SK-N-SH (cell line): Measurements from ENCODE around the gene SMARCC1. TPM values are rescaled to one million over a fixed set of nuclear protein-coding genes. Genes with fewer than 3 reads are reported as not detected.

Source experiments
- CTCF ChIA-PET: fragments of 300-600, 350-600 bp; formaldehyde crosslinking; extraction: SDS; loops from one replicate; lab custom pipeline; 2021; lab: Yijun Ruan, JAX
- POLR2A ChIA-PET: fragments of 350-600 bp; sonication (Branson Sonifier 250); formaldehyde crosslinking; extraction: SDS; loops from one replicate; lab custom pipeline; 2020; ENCODE audit warnings: antibody characterized with exemption, inconsistent platforms; lab: Yijun Ruan, JAX
- DNase-seq: peaks from one replicate; pipeline ENCODE4 v3.0.0; 2012
- H2AFZ ChIP-seq: fragments of 200-600 bp; sonication (generic); 2 replicates; pipeline ENCODE4 v1.8.1; 2016; ENCODE audit warnings: antibody characterized with exemption, mild to moderate bottlenecking, low read depth
- H3F3A ChIP-seq: fragments of 200-600 bp; sonication (generic); replicated peaks from 2 replicates; pipeline ENCODE3; 2016; ENCODE audit warnings: antibody characterized with exemption, mild to moderate bottlenecking; ENCODE audit not compliant: insufficient read depth
- H3K27ac ChIP-seq, 2 experiments: fragments of 200-500 bp in 1 of 2; fragments of 200-600 bp in 1 of 2; sonication (Bioruptor generic) in 1 of 2; sonication (generic), shearing (Covaris generic) in 1 of 2; 2 replicates each; pipeline versions ENCODE4 v1.5.1 to v1.6.1; 2014 to 2016; ENCODE audit warnings: low read depth in 2 of 2, inconsistent platforms in 1 of 2, low read length in 1 of 2, mild to moderate bottlenecking in 1 of 2, mixed read lengths in 1 of 2
- H3K27me3 ChIP-seq: fragments of 200-600 bp; sonication (generic), shearing (Covaris generic); 2 replicates; pipeline ENCODE4 v1.6.1; 2016; ENCODE audit warnings: mixed run types; ENCODE audit not compliant: insufficient read depth
- H3K36me3 ChIP-seq, 2 experiments: fragments of 200-500 bp in 1 of 2; fragments of 200-600 bp in 1 of 2; sonication (Bioruptor generic) in 1 of 2; sonication (generic) in 1 of 2; replicated peaks in 1 of 2; 2 replicates each; pipeline versions ENCODE3 to v1.5.1; 2014 to 2016; ENCODE audit warnings: low read length in 1 of 2, mild to moderate bottlenecking in 1 of 2; ENCODE audit not compliant: insufficient read depth in 2 of 2, control insufficient read depth in 1 of 2
- H3K4me1 ChIP-seq, 2 experiments: fragments of 200-500 bp in 1 of 2; fragments of 200-600 bp in 1 of 2; sonication (Bioruptor generic) in 1 of 2; sonication (generic), shearing (Covaris generic) in 1 of 2; 2 replicates each; pipeline versions ENCODE4 v1.5.1 to v1.6.1; 2014 to 2016; ENCODE audit warnings: low read depth in 1 of 2, low read length in 1 of 2, mixed run types in 1 of 2; ENCODE audit not compliant: insufficient read depth in 2 of 2, control insufficient read depth in 1 of 2
- H3K4me2 ChIP-seq: fragments of 200-600 bp; sonication (generic), shearing (Covaris generic); 2 replicates; pipeline ENCODE4 v1.6.1; 2017; ENCODE audit warnings: mixed run types
- H3K4me3 ChIP-seq, 2 experiments: fragments of 200-500 bp in 1 of 2; fragments of 200-600 bp in 1 of 2; sonication (Bioruptor generic) in 1 of 2; sonication (generic), shearing (Covaris generic) in 1 of 2; 2 replicates each; pipeline versions ENCODE4 v1.5.1 to v1.8.1; 2014 to 2016; ENCODE audit warnings: low read depth in 2 of 2, inconsistent platforms in 1 of 2, low read length in 1 of 2, mild to moderate bottlenecking in 1 of 2, mixed read lengths in 1 of 2, moderate library complexity in 1 of 2
- H3K79me2 ChIP-seq: fragments of 200-600 bp; sonication (generic); 2 replicates; pipeline ENCODE4 v1.8.1; 2017; ENCODE audit warnings: mild to moderate bottlenecking; ENCODE audit not compliant: insufficient read depth
- H3K9ac ChIP-seq: fragments of 200-600 bp; sonication (generic); 2 replicates; pipeline ENCODE4 v1.6.1; 2017; ENCODE audit warnings: mixed run types
- H3K9me2 ChIP-seq: fragments of 200-600 bp; sonication (generic); 2 replicates; pipeline ENCODE4 v1.6.1; 2017; ENCODE audit warnings: mixed run types
- H3K9me3 ChIP-seq: fragments of 200-600 bp; sonication (generic); 2 replicates; pipeline ENCODE4 v1.6.1; 2017; ENCODE audit warnings: mixed run types, mild to moderate bottlenecking, moderate library complexity
- H4K20me1 ChIP-seq: fragments of 200-600 bp; sonication (generic); 2 replicates; pipeline ENCODE4 v1.6.1; 2017; ENCODE audit warnings: mild to moderate bottlenecking, mixed run types; ENCODE audit not compliant: insufficient read depth
- CHD2 ChIP-seq: fragments of 150-350 bp; IDR thresholded peaks from 2 replicates; pipeline ENCODE4 v1.6.1; 2018; ENCODE audit warnings: low read length; ENCODE audit not compliant: partially characterized antibody
- ELF1 ChIP-seq: IDR thresholded peaks from 2 replicates; pipeline ENCODE4 v1.4.0; 2012
- EP300 ChIP-seq, 2 experiments: IDR thresholded peaks; 2 replicates each; pipeline versions ENCODE4 v1.4.0 to v1.6.1; 2012; ENCODE audit warnings: borderline replicate concordance in 1 of 2, low read depth in 1 of 2, low read length in 1 of 2
- FOXM1 ChIP-seq: IDR thresholded peaks from 2 replicates; pipeline ENCODE4 v1.4.0; 2012; ENCODE audit warnings: low read depth, mild to moderate bottlenecking
- GABPA ChIP-seq: IDR thresholded peaks from 2 replicates; pipeline ENCODE4 v1.4.0; 2012; ENCODE audit warnings: low read depth, mild to moderate bottlenecking
- GATA2 ChIP-seq: sonication (generic); formaldehyde crosslinking; IDR thresholded peaks from 2 replicates; pipeline ENCODE4 v1.5.0; 2020; ENCODE audit warnings: mild to moderate bottlenecking, missing genetic modification reagents
- JUND ChIP-seq: IDR thresholded peaks from 2 replicates; pipeline ENCODE4 v1.4.0; 2012
- MXI1 ChIP-seq: IDR thresholded peaks from 2 replicates; pipeline ENCODE4 v1.6.1; 2012; ENCODE audit warnings: mild to moderate bottlenecking, low read depth, low read length, improper control_type of control experiment
- NFIC ChIP-seq: IDR thresholded peaks from 2 replicates; pipeline ENCODE4 v1.4.0; 2012; ENCODE audit warnings: borderline replicate concordance
- POLR2AphosphoS5 ChIP-seq: IDR thresholded peaks from 2 replicates; pipeline ENCODE4 v1.6.1; 2012; ENCODE audit warnings: low read depth, low read length
- RAD21 ChIP-seq: IDR thresholded peaks from 2 replicates; pipeline ENCODE4 v1.6.1; 2012; ENCODE audit warnings: mild to moderate bottlenecking, low read length
- RFX5 ChIP-seq: IDR thresholded peaks from 2 replicates; pipeline ENCODE4 v1.6.1; 2012; ENCODE audit warnings: mild to moderate bottlenecking, improper control_type of control experiment, low read length
- RXRA ChIP-seq: IDR thresholded peaks from 2 replicates; pipeline ENCODE4 v1.4.0; 2012; ENCODE audit warnings: low read depth, mild to moderate bottlenecking, borderline replicate concordance
- TAF1 ChIP-seq: IDR thresholded peaks from 2 replicates; pipeline ENCODE4 v1.6.1; 2012; ENCODE audit warnings: low read depth, mild to moderate bottlenecking, low read length, moderate library complexity, borderline replicate concordance
- TCF12 ChIP-seq: IDR thresholded peaks from 2 replicates; pipeline ENCODE4 v1.4.0; 2012
- TEAD4 ChIP-seq: IDR thresholded peaks from 2 replicates; pipeline ENCODE4 v1.4.0; 2012; ENCODE audit warnings: mild to moderate bottlenecking, borderline replicate concordance; ENCODE audit not compliant: insufficient read depth
- YY1 ChIP-seq: IDR thresholded peaks from 2 replicates; pipeline ENCODE4 v1.4.0; 2012; ENCODE audit warnings: low read depth, mild to moderate bottlenecking
- WGBS: methylation state at CpG from one replicate; pipeline ENCODE4 v1.1.6; 2017; ENCODE audit warnings: low lambda C conversion rate; 5-methylcytosine and 5-hydroxymethylcytosine counted together
- polyA plus RNA-seq, 3 experiments: library from polyadenylated mRNA; depleted of rRNA; stranded (reverse); fragments of >200 nt; gene quantifications; 2 replicates each; pipeline ENCODE4 v1.2.3, GENCODE V29; 2012
- TF ChIP-seq, protein P1 (sequence below): IDR thresholded peaks from 2 replicates; pipeline ENCODE4 v1.4.0; 2012; ENCODE audit warnings: low read depth
- TF ChIP-seq, protein P2 (sequence below): fragments of 150-350 bp; IDR thresholded peaks from 2 replicates; pipeline ENCODE4 v1.6.1; 2016; ENCODE audit warnings: mild to moderate bottlenecking, low read depth, low read length
- TF ChIP-seq, protein P3 (sequence below): IDR thresholded peaks from 2 replicates; pipeline ENCODE4 v1.6.1; 2012; ENCODE audit warnings: mild to moderate bottlenecking, low read depth, low read length, moderate library complexity

SMARCC1 gene
- polyA plus RNA-seq, 1 of the 3 experiments (the other 2 are of a cell fraction), result 16.5 TPM

DNA sequence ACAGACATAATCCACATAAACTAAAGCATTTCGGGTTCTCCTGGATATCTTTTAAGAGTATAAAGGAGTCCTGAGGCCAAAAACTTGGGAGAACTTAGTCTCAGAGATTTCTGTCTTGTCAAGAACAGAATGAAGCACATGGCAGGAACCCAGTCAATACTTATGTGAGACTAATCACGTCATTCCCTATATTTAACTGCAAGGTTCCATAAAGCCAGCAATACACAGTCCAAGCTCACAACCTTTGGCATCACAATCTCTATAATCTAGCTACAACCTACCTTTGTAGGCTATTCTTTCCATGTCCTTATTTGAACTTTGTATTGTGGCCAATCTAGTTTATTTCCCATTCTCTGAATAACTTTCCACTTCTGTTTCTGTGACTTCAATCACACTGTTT lies 134.1 kb downstream of the SMARCC1 start:
- no peak overlapping the region for H3K27ac ChIP-seq
- no peaks in the 10 kb centered on the region for H3K4me1 ChIP-seq
- H4K20me1 ChIP-seq, result no peaks in the 10 kb centered on the region
- no peak overlapping the region for H3K9ac ChIP-seq
- no peaks in the 10 kb centered on the region for H3K9me2 ChIP-seq
- H3K79me2 ChIP-seq, result peaks cover 46% of the 10 kb centered on the region
- no peak for DNase-seq
- no peaks in the 10 kb centered on the region for H3K9me3 ChIP-seq
- POLR2A ChIA-PET, result interaction anchor here (1.0 kb wide), 1 partner anchor 10 kb away, joined by 3 read pairs; no protein-coding TSS in a partner anchor
- TF ChIP-seq TEAD4, result no peak
- no peak for TF ChIP-seq TCF12
- TF ChIP-seq, protein P1, sequence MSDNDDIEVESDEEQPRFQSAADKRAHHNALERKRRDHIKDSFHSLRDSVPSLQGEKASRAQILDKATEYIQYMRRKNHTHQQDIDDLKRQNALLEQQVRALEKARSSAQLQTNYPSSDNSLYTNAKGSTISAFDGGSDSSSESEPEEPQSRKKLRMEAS, result no peak
- TF ChIP-seq JUND, result no peak
- TF ChIP-seq, protein P2, sequence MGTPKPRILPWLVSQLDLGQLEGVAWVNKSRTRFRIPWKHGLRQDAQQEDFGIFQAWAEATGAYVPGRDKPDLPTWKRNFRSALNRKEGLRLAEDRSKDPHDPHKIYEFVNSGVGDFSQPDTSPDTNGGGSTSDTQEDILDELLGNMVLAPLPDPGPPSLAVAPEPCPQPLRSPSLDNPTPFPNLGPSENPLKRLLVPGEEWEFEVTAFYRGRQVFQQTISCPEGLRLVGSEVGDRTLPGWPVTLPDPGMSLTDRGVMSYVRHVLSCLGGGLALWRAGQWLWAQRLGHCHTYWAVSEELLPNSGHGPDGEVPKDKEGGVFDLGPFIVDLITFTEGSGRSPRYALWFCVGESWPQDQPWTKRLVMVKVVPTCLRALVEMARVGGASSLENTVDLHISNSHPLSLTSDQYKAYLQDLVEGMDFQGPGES, result no peak
- TF ChIP-seq RXRA, result no peak
- TF ChIP-seq EP300 (IDR thresholded peaks at IDR 0.05; ENCODE audit: borderline replicate concordance in 1 of 2, low read depth in 1 of 2, low read length in 1 of 2), result no peak
- H2AFZ ChIP-seq, result no peak overlapping the region
- H3K36me3 ChIP-seq, result peaks cover 12 to 31% of the 10 kb centered on the region in 2 experiments
- no peak overlapping the region for H3K4me3 ChIP-seq
- CTCF ChIA-PET, result interaction anchor here (1.5 kb wide), 1 partner anchor 16 kb away, joined by 5 read pairs; no protein-coding TSS in a partner anchor
- H3K27me3 ChIP-seq, result no peaks in the 10 kb centered on the region
- WGBS, result 100% methylated on average over 2 of the region's 2 CpGs
- peaks cover 6% of the 10 kb centered on the region for H3F3A ChIP-seq
- H3K4me2 ChIP-seq, result no peak overlapping the region

DNA sequence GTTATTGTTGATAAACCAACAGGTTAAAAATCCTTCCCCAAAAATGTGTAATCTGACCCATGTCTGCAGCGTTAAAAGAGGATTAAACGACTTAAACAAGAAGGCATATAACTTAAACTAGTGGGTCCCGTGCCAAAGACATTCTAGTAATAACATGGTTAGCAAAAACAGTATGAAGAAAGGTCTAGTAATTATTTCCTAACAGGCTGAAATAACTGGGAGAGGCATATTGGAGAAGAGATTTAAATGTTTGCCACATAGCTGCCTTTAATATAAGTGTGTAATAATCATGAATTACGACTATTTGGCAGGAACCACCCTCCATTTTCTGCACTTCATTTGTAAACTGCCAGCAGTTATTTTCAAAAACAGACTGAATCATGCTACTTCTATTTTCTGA lies 135.3 kb downstream of the SMARCC1 start:
- TF ChIP-seq MXI1 (no peak), FOXM1 (no peak), POLR2AphosphoS5 (no peak), RAD21 (no peak), TCF12 (no peak), NFIC (no peak), CHD2 (no peak), ELF1 (no peak), RFX5 (no peak), YY1 (no peak), TEAD4 (no peak), GATA2 (no peak), TAF1 (no peak), GABPA (no peak)
- TF ChIP-seq, protein P3, sequence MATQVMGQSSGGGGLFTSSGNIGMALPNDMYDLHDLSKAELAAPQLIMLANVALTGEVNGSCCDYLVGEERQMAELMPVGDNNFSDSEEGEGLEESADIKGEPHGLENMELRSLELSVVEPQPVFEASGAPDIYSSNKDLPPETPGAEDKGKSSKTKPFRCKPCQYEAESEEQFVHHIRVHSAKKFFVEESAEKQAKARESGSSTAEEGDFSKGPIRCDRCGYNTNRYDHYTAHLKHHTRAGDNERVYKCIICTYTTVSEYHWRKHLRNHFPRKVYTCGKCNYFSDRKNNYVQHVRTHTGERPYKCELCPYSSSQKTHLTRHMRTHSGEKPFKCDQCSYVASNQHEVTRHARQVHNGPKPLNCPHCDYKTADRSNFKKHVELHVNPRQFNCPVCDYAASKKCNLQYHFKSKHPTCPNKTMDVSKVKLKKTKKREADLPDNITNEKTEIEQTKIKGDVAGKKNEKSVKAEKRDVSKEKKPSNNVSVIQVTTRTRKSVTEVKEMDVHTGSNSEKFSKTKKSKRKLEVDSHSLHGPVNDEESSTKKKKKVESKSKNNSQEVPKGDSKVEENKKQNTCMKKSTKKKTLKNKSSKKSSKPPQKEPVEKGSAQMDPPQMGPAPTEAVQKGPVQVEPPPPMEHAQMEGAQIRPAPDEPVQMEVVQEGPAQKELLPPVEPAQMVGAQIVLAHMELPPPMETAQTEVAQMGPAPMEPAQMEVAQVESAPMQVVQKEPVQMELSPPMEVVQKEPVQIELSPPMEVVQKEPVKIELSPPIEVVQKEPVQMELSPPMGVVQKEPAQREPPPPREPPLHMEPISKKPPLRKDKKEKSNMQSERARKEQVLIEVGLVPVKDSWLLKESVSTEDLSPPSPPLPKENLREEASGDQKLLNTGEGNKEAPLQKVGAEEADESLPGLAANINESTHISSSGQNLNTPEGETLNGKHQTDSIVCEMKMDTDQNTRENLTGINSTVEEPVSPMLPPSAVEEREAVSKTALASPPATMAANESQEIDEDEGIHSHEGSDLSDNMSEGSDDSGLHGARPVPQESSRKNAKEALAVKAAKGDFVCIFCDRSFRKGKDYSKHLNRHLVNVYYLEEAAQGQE, result no peak
- TF ChIP-seq, protein P1, result no peak
- WGBS, result 91% methylated on average over 4 of the region's 4 CpGs
- ChIA-PET CTCF (interaction anchor here (0.5 kb wide), 1 partner anchor 143 kb away, joined by 3 read pairs; no protein-coding TSS in a partner anchor), POLR2A (no interaction called here)
- Histone ChIP-seq H3K4me3 (no peak overlapping the region), H3K9me2 (no peaks in the 10 kb centered on the region), H3K36me3 (peaks cover 19 to 30% of the 10 kb centered on the region in 2 experiments), H4K20me1 (no peaks in the 10 kb centered on the region), H3K4me2 (no peak overlapping the region), H3K79me2 (peaks cover 46% of the 10 kb centered on the region), H3K9ac (no peak overlapping the region), H3K27ac (no peak overlapping the region), H3F3A (peaks cover 6% of the 10 kb centered on the region), H3K4me1 (no peaks in the 10 kb centered on the region), H3K9me3 (no peaks in the 10 kb centered on the region), H2AFZ (no peak overlapping the region), H3K27me3 (no peaks in the 10 kb centered on the region)
- no peak for DNase-seq
